Stimulated activated CD8-positive, alpha-beta memory T cell treated with anti-CD3 and anti-CD28 coated beads, Interleukin-7, amount 100 ng/mL, for 24 hours (primary cell): ENCODE results near the gene ARL10.

ENCODE experiments used
- DNase-seq: peaks from one replicate; pipeline ENCODE4 v3.0.0-alpha.2; 2020; ENCODE audit warnings: low read depth

The ARL10 gene

DNA sequence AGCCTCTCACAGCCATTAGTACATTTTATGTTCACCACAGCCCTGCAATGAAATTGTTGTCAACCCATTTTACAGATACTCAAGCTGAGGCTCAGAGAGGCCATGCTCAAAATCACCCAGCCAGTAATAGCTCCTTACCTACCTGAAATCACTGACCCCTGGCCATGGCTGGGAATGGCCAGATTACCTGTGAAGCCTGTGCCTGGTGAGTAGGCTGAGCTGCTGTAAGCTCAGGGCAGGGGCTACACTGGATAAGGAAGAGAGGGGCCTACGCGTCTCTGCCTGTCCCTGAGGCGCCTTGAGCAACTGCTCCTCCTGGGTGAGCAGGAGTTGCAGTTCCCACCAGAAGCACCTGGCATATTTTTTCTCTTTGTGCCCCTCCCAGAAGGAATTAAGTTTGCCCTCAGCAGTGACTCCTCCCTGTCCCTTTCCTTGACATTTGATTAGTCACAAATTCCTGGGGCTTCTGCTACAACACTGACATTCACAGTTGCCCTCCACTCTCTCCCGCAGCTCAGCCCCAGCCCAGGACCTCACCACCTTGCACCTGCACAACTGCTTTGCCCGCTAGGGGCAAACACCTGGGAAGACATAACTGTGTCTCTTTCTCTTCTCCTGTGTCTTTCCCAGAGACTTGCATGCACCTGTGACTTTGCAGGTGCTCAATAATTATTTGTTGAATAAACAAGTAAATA, 45.3 kb downstream of the ARL10 start:
- no peak for DNase-seq

DNA sequence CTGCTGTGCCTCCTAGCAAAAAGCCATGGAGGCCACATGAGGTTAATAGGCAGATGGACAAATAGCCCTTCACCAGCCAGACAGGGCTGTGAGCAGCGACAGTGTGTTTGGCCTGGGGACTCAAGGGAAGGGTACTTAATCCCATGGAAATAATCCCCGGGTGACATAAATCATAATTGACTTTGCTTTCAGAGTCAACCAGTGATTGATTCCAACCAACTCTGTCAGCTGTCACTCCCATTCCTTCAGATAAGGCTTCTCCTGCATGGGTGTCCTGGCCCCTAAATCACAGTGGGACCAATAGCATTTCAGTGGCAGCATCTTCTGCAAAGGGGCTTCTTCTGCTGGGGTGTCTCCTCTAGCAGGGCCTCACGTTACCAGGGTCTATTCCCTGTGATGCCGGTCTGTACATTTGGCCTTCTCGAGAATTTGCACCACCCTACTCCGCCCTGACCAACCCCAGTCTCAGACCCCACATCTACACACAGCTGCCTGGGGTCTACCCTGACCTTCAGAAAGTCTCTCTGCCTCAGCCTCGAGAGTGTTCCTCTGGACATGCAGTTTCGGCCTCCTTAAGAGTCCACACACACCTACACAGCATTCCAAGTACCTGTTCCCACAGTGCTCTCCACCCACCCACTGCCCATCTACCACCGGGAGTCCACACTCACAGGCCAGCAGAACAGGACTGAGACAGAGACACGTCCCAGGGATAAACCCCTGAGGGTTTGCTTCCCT, 47.4 kb downstream of the ARL10 start:
- no peak for DNase-seq

DNA sequence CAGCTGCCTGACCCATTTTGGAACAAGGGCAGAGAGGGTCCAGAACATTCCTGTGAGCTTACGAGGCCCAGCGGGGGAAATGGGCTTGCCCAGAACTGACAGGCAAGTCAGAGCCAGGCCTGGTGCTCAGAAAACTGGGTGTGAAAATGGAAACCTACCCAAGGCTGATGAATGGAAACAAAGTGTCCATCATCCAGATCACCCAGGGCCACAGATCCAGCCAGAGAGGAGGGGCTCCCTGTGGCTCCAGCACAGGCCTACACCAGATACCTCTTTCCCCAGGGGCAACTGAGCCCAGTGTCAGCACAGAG, 47.9 kb downstream of the ARL10 start:
- DNase-seq, result no peak

- DNase-seq, result no peak
Measured at GRCh38 chr5:176413709-176414191, 48.5 kb downstream of the ARL10 start.

- no peak for DNase-seq
Measured at GRCh38 chr5:176414704-176415103, 49.4 kb downstream of the ARL10 start.

DNA sequence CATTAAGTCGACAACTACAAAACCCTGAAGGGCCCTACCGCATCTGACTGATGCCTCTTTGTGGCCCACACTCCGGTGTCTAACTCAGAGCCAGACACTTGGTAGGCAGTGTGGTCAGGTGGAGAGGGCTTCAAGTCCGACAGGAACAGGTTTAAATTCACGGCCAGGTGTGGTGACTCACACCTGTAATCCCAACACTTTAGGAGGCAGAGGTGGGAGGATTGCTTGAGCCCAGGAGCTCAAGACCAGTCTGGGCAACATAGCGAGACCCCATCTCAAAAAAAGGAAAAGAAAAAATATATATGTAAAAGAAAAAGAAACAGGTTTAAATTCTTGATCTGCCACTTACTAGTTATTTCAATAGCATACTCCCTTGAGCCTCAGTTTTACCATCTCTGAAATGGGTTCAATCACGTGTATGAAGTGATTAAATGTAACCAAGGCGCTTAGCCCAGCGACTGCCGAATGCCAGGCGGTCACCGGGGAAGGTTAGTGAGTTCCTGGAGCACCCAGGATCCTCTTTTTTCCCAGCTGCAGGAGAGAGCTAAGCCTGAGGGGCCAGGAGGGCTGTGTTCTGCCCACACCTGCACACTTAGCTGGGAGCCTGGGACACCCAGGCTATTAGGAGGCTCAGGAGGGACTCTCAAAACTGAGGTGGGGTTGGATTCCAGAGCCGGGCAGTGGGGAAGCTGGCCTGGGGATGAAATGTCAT, 50.1 kb downstream of the ARL10 start:
- DNase-seq, result no peak

GRCh38 chr5:176415952-176416924, 51.0 kb downstream of the ARL10 start, which contains the start of gene CLTB:
TSS of gene CLTB (minus strand) at chr5:176416539. CDS start at chr5:176416363, 176 bp downstream.
- DNase-seq, result peak; percentile 79

- DNase-seq, result no peak
Measured at GRCh38 chr5:176416965-176417364, 51.7 kb downstream of the ARL10 start.

GRCh38 chr5:176418251-176418650, 53.0 kb downstream of the ARL10 start:
- no peak for DNase-seq

GRCh38 chr5:176420086-176420485, 54.8 kb downstream of the ARL10 start:
- no peak for DNase-seq

DNA sequence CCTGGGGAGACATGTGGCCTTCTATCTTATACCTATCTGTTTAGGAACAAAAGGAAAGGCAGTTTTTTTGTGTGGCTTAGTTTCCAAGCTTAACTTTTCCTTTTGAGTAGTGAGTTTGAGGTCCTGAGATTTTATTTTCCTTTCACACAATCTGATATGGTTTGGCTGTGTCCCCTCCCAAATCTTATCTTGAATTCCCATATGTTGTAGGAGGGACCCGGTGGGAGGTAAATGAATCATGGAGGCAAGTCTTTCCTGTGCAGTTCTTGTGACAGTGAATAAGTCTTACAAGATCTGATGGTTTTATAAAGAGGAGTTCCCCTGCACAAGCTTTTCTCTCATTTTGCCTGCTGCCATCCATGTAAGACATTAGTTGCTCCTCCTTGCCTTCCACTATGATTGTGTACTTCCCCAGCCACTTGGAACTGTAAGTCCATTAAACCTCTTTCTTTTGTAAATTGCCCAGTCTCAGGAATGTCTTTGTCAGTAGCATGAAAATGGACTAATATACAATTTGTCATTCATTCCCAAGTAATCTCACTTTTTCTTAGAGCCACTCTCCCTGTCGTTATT, 55.8 kb downstream of the ARL10 start:
- DNase-seq, result no peak

DNA sequence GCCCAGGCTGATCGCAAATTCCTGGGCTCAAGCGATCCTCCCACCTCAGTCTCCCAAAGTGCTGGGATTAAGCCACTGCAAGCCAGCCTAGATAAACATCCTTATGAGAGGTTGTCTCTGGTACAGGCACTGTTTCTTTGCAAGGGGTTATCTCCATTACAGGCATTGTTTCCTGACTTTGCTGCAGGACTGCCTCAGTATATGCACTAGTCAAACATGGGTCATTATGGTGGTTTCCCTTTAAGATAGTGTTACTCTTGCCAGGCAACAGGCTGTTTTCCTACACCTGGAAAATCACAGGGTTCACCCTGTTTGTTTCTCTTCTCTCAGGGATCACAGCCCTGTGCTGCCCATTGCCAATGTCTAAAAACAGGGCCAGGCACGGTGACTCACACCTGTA, 58.9 kb downstream of the ARL10 start:
- DNase-seq, result no peak

- DNase-seq, result no peak
Measured at GRCh38 chr5:176425138-176425537, 59.9 kb downstream of the ARL10 start.

GRCh38 chr5:176425791-176426190, 60.5 kb downstream of the ARL10 start:
- no peak for DNase-seq

GRCh38 chr5:176426876-176427275, 61.6 kb downstream of the ARL10 start:
- DNase-seq, result no peak

DNA sequence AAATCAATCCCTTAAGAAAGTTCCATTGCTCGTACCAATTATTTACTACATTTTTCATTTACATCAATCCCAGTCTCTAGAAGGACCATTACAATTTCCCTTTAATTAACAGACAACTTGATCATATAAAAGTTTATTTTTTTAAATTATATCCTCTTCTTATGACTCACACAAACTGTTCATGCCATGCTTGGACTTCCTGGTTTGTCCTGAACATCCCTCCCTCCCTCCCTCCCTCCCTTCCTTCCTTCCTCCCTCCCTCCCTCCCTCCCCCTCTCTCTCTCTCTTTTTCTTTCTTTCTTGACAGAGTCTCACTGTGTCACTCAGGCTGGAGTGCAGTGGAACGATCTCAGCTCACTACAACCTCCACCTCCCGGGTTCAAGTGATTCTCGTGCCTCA, 62.7 kb downstream of the ARL10 start:
- DNase-seq, result no peak

DNA sequence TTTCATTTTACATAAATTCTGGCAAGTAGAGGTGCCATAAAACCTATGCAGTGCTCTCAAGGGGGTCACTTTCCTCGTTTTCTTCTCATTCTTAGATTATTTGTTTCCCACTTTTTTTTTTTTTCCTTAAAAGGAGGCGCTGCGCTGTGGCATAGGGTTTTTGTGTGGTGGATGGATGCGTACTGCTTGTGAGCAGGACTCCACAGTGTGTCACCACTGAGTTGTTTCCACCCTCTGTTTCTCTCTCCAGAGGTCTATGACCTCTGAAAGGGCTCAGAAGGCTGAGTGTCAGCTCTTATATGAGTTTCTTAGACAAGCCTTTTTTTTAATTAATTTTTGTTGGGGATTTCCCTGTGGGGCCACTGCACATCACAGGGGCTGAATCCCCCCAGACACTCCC, 64.7 kb downstream of the ARL10 start:
- no peak for DNase-seq
